HG03097 (cell line): ENCODE data around the gene CHRND.

ENCODE experiments used
- ATAC-seq: cut with Tn5 transposase; IDR thresholded peaks from one replicate; pipeline ENCODE4 v1.9.1; 2021; ENCODE audit not compliant: unreplicated experiment, low FRiP score

CHRND gene

GRCh38 chr2:232487385-232488096 lies 38.4 kb upstream of the CHRND start, which contains the start of gene ECEL1:
ECEL1 (minus strand) TSS chr2:232487834; CDS start chr2:232486653, 1,181 bp downstream.
- ATAC-seq, result no peak

- no peak for ATAC-seq
Observed at GRCh38 chr2:232488097-232488711, 37.8 kb upstream of the CHRND start.

- no peak for ATAC-seq
Observed at GRCh38 chr2:232488721-232489300, 37.1 kb upstream of the CHRND start.

DNA sequence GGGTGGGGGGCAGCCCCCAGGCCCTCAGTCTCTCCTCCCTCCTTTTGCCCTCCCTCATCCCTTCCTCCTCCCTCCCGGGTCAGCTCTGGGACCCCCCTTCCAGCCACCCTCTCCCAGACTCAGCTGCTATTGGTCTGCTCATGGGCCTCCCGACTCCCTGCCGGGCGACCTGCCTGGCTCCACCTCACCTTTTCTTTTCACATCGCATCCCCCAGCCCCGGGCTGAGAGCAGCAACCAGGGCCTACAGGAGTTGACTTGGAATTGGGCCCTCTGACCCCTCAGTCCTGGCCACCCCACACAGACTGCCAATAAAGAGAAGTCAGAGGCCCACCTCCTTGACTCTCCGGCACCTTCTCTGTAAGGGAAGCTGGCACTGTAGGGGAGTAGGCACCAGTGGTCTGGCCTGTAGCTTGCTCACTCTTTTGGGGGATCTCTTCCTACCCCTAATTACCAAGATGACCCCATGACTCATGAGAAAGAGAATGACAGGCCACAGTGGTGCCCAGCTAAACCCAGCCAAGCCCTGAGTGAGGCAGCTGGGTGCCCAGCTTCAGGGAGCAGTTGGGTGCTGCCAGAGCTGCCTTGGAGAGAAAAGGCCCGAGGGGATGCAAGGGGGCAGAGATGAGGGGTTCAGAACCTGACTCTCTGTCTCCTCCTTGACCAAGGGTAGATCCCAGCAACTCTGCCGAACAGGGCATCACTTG lies 36.3 kb upstream of the CHRND start:
- ATAC-seq, result no peak

DNA sequence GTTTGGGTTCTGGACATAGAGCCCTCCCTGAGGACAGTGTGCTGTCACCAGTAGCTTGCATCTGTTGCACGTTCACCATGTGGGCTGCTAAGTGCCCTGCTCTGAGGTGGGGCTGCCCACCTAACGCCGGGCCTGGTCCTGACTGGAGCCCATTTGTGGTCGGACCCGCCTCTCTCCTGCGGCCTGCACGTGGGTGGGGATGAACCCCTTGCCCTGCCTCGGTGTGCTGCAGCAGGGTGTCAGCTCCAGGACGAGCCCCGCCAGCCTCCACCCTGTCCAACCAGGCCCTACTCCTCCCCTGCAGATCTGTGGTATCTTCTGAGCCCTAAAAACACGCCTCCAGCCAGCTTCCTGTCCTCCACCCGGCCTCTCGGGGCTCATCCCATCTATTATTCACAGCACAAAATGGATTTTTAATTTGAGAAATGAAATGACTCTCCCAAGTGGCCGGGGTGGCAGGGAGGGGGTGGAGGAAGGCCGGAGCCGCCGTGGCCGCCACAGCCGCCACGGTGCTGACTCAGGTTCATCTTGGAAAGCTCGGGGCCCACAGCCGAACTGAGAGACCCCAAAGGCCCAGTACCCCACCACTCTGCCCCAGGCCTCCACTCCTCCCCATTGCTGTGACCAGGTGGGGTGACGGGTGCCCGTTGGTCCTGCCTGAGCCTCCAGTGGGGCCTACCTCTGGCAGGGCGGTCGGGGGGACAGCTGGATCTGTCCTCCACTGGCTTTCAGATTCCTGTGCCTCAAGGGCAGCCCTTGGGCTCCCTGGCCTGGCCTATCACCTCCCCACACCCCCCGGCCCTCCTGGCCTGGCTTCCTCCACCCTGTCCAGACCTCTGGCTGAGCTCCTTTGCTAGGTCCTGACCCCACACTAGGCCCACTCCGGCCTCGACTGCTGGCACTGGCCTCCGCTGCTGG lies 35.5 kb upstream of the CHRND start:
- no peak for ATAC-seq

DNA sequence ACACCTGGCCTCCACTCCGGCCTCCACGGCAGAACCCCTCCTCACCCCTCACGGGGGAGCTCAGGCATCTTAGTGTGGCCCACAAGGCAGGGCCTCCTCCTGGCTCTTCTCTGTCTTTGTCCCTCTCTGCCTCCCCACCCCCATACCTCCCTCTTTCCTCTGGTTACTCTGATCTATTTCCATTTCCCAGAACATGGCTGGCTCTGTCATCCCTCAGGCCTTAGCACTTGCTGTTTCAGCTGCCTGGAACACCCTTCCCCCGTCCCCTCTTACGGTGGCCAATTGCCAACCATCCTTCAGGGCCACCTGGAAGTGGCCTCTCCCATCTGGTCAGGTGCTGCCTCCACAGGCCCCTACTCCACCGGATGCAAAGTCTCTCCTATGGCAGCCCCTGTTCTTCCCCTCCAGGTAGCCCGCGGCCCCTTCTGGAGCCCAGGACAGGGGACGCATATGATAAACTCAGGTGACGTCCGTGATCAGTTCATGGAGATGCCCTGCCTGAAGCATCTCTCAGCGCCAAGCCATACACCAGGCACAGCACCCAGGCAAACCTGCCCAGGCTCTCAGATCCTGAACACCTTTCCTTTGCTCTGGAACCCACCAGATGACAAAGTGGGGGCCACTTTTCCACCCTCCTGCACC lies 34.7 kb upstream of the CHRND start:
- no peak for ATAC-seq

DNA sequence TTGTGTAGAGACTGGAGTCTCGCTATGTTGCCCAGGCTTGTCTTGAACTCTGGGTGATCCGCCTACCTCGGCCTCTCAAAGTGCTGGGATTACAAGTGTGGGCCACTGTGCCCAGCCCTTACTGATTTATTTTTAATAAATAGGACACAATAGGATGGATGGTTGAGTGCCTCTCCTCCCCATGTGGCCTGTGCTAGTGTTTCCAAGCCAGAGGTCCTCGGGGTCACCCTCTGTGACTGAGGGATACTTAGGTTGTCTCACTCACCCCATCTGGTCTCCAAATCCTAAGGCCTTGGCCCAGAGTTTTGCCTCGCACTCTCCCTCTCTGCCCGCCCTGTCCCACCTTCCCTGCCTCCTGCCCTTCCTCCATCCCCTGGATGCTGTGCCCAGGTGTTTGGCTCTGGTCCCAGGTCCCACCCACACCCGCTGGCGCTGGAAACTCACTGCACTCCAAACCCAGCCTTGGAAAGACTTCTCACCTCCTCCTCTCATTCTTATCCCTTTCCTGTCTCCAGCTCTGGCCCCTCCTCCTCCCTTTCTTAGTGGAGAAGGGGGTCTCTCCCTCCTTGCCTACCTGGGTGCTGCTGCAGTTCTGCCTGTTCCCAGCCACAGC lies 33.6 kb upstream of the CHRND start:
- no peak for ATAC-seq

- ATAC-seq, result no peak
Observed at GRCh38 chr2:232492963-232493700, 32.8 kb upstream of the CHRND start.

DNA sequence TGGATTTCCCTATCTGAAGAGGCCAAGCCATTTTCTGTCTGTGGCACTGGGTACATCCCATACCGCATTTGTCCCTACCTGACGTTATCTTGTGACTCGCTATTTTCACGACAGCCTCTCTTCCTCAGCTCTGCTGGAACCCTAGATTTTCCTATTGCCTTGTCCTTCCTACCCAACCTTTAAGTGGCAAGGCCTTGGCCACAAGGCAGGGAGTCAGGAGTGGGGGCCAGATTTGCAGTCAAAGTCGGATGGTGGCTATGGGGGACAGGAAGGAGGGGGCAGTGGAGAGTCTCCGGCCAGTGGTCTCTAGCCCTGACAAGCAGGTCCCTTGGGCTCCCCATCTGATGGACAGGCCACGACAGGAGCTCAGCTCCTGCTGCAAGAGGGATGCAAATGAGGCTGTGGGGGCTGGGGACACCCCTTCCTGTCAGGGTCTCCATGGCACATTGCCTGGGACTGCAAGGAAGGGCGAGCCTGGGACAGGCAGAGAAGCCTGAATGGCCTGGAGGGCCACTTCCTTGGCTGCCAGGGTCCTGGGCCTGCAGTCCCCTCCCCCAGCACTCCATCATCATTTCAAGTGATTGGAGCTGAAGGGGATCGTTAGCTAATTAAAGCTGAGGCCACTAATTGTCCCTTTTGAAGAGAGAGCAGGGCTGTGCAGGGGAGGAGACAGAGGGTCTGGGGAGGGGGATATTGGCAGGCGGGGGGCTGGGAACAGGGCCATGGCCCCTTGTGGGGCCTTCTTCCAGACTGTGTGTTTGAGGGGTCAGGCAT lies 32.1 kb upstream of the CHRND start:
- no peak for ATAC-seq

GRCh38 chr2:232494542-232494941 lies 31.4 kb upstream of the CHRND start:
- no peak for ATAC-seq

DNA sequence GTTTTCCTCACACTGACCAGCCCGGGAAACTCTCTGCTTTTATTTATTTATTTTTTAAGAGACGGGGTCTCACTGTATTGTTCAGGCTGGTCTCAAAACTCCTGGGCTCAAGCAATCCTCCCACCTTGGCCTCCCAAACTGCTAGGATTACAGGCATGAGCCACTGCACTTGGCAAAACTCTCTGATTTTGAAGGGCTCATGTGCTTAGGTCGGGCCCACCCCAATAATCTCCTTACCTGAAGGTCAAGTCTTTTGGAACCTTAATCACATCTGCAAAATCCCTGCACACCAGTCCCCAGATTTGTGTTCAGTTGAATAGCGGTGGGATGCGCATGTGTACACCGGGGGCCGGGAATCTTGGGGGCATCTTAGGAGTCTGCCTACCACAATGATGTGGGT lies 30.7 kb upstream of the CHRND start:
- no peak for ATAC-seq

DNA sequence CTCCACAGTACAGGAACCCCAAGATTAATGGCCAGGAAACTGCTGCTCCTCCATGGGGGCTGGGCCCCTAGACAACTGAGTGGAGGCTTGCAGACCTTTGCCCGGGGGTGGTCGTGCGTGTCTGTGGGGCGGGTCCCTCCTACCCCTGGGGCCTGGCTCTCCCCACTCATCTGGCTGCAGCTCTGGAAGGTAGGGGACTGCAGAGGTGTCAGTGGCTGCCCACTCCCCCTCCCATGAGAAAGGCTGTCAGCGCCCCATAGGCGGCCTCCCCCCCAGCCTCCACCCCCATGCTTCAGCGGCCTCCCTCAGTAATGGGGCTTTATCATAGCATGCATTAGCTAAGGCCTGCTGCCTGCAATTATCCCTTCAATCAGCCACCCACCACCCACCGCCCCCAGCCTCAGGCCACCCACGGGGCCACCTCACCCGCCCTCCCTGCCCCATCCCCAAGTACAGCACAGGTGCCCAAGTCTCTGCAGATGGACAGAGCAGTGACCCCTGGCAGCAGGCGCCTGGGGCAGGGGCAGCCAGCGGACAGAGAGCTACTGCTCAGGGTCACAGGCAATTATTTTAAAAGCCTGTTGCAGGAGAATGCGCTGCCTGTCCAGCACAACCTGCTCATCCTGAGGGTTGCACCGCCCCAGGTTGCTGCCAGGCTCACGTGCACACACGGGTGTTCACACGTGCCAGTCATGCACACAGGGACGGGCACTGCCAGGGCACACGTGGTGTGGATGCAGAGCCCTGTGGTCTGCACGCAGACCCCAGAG lies 29.3 kb upstream of the CHRND start:
- no peak for ATAC-seq

GRCh38 chr2:232497348-232497747 lies 28.6 kb upstream of the CHRND start:
- ATAC-seq, result no peak

DNA sequence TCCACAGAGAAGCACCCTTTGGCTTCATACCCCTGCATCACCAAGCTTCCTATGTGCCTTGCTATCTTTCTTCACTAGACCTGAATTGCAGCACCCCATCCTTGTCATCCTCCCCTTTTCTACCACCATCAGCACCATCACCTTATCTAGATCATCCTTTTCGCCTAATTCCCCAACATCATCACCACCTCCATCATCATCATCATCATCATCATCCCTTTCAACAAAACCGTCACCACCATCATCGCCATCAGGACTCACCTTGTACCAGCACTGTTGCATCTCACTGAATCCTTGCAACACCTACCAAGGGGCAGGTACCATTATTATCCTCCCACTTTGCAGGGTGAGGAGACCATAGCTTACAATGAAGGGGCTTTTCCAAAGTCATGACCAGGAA lies 27.5 kb upstream of the CHRND start:
- ATAC-seq, result no peak

DNA sequence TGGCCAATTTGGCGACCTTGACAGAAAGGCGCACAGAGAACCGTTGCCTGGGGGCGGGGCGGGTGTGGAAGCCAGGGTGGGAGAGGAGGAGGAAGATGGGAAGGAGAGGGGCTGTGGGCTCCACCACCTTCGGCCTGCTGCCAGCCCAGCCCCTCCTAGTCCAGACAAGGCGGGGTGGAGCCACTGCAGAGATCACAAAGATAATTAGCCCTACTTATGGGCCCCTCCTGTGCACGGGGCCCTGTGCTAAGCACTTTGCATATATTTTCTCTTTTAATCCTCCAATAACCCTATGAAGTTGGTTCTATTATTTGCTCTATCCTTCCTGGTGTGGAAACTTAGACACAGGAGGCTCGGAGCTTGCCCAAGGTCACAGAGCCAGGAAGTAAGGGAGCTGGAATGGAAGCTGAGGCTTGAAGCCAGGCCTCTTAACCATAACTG lies 24.6 kb upstream of the CHRND start:
- no peak for ATAC-seq

DNA sequence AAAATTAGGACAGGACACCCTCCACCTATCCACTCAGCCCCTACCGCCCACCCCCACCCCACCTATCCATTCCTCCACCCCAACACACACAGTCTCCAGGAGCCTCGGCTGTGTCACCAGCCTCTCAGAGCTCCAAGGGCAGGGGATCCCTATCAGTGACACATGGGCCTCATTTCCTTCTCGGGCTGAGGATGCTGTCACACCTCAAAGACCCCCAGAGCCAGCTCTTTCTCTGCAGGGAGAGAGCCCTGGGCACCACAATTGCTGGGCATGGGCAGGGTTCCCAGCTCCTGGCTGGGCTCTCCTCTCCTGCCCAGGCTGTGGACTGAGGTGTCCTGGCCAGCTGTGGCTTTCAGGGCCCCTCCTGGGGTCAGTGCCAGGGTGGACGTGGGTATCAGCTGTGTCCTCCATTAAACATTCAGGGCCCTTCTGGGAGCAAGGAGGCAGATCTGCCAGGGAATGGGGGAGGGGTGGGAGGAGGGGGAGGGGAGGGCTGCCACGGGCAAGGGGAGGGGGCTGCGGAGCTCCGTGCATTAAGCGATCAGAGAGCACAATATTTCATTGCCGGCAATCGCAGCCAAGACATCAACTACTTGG lies 24.1 kb upstream of the CHRND start:
- no peak for ATAC-seq

DNA sequence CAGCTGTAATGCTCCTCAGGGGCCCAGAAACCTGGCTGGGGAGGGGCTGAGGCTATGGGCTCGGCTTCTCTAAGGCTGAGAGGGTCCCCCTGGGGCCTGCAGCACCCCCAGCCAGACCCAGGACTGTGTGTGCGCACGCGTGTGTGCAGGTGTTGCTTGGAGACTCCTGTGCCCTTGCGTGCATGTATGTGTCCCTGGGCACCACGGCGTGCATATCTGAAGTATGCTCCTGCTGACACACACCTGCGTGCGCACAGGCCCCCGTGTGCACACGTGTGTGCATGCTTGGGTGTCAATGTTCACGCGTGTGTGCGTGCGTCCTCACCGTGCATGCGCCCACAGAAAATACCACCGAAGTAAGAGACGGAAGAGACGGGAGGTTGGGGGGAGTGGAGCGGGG lies 23.4 kb upstream of the CHRND start:
- ATAC-seq, result no peak
